ENCODE data around the gene POU6F2. TPM values are rescaled to one million over a fixed set of nuclear protein-coding genes. Genes with fewer than 3 reads are reported as not detected.

POU6F2 gene
- total and polyA plus RNA-seq, 4 donors, result 0.38 to 1.9 (median 1.5) TPM; not detected in 1

GRCh38 chr7:39199006-39199405 is 221.3 kb downstream of the POU6F2 start:
- ATAC-seq (ENCODE audit: low FRiP score) (no peak), DNase-seq (no peak)
- no peaks in the 10 kb centered on the region for H3K9me3 ChIP-seq (ENCODE audit: control insufficient read depth, low read length)
- intact Hi-C loops (cut with DNase I), result no loop called here
- no peaks in the 10 kb centered on the region for H3K4me1 ChIP-seq (ENCODE audit: control insufficient read depth in 1 of 2, insufficient read depth in 2 of 2, low read length in 2 of 2)
- H3K27me3 ChIP-seq (ENCODE audit: control insufficient read depth in 1 of 2, insufficient read depth in 2 of 2, low read length in 1 of 2), result no peaks in the 10 kb centered on the region
- no peak overlapping the region for H3K27ac ChIP-seq (ENCODE audit: low read depth in 1 of 2, low read length in 2 of 2)
- WGBS, 2 donors, result 63% methylated on average over 4 of the region's 4 CpGs
- H3K4me3 ChIP-seq (ENCODE audit: low read length in 2 of 2), result no peak overlapping the region
- no peaks in the 10 kb centered on the region for H3K36me3 ChIP-seq (ENCODE audit: control insufficient read depth in 1 of 2, insufficient read depth in 2 of 2, low read length in 1 of 2)

DNA sequence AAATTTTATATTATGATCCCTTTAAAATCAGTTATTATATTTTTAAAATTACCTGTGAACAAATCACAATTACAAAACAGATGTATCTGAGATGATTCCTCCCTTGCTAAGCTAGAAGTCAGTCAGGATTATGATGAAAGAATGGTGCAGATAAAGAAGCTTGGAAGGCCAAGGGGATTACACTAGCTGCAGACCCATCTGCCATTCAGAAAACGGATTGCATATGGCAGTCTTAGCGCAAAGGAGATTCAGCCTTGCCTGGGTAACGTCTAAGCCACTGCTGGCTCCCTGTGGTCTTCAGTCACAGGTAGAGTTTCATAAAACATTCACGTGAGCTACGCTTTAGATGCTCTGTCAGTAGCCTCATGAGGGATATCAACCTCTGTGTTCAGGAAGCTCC is 222.2 kb downstream of the POU6F2 start:
- WGBS, 2 donors, result 83 to 89% methylated on average over 5 of the region's 5 CpGs
- H3K36me3 ChIP-seq (ENCODE audit: control insufficient read depth in 1 of 2, insufficient read depth in 2 of 2, low read length in 1 of 2), result no peaks in the 10 kb centered on the region
- H3K4me1 ChIP-seq (ENCODE audit: control insufficient read depth in 1 of 2, insufficient read depth in 2 of 2, low read length in 2 of 2), result no peaks in the 10 kb centered on the region
- no peak for ATAC-seq (ENCODE audit: low FRiP score)
- H3K27ac ChIP-seq (ENCODE audit: low read depth in 1 of 2, low read length in 2 of 2), result no peak overlapping the region
- DNase-seq, result no peak
- intact Hi-C loops (cut with DNase I), result no loop called here
- H3K4me3 ChIP-seq (ENCODE audit: low read length in 2 of 2), result no peak overlapping the region
- no peaks in the 10 kb centered on the region for H3K27me3 ChIP-seq (ENCODE audit: control insufficient read depth in 1 of 2, insufficient read depth in 2 of 2, low read length in 1 of 2)
- no peaks in the 10 kb centered on the region for H3K9me3 ChIP-seq (ENCODE audit: control insufficient read depth, low read length)

- Histone ChIP-seq H3K9me3 (ENCODE audit: control insufficient read depth, low read length) (no peaks in the 10 kb centered on the region), H3K27me3 (ENCODE audit: control insufficient read depth in 1 of 2, insufficient read depth in 2 of 2, low read length in 1 of 2) (no peaks in the 10 kb centered on the region), H3K4me1 (ENCODE audit: control insufficient read depth in 1 of 2, insufficient read depth in 2 of 2, low read length in 2 of 2) (no peaks in the 10 kb centered on the region), H3K27ac (ENCODE audit: low read depth in 1 of 2, low read length in 2 of 2) (no peak overlapping the region), H3K4me3 (ENCODE audit: low read length in 2 of 2) (no peak overlapping the region), H3K36me3 (ENCODE audit: control insufficient read depth in 1 of 2, insufficient read depth in 2 of 2, low read length in 1 of 2) (no peaks in the 10 kb centered on the region)
- DNase-seq (no peak), ATAC-seq (ENCODE audit: low FRiP score) (no peak)
- intact Hi-C loops (cut with DNase I), result no loop called here
- WGBS, 2 donors, result 24 to 49% methylated on average over 1 of the region's 1 CpG
Measured at GRCh38 chr7:39202041-39202440, 224.3 kb downstream of the POU6F2 start.

DNA sequence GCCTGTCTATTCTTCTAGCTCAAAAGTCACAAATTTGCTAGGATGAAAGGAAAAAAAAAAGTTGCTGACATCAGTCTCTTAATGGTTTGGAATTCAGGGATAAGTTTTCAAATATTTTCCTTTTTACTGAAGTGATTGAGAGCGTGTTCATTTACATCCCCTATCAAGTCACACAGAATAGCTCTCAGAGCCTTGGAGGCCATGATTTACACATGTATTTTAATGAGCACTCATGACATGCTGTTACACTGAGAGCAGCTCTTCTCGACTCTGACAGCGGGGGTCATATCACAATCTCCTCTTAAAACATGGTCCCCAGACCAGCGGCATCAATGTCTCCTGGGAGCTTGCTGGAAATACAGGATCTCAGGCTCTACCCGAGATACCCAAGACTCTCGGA is 232.7 kb downstream of the POU6F2 start:
- Histone ChIP-seq H3K27me3 (ENCODE audit: control insufficient read depth in 1 of 2, insufficient read depth in 2 of 2, low read length in 1 of 2) (no peaks in the 10 kb centered on the region), H3K4me3 (ENCODE audit: low read length in 2 of 2) (no peak overlapping the region), H3K36me3 (ENCODE audit: control insufficient read depth in 1 of 2, insufficient read depth in 2 of 2, low read length in 1 of 2) (no peaks in the 10 kb centered on the region), H3K4me1 (ENCODE audit: control insufficient read depth in 1 of 2, insufficient read depth in 2 of 2, low read length in 2 of 2) (no peaks in the 10 kb centered on the region), H3K9me3 (ENCODE audit: control insufficient read depth, low read length) (no peaks in the 10 kb centered on the region), H3K27ac (ENCODE audit: low read depth in 1 of 2, low read length in 2 of 2) (no peak overlapping the region)
- intact Hi-C loops (cut with DNase I), result no loop called here
- DNase-seq (no peak), ATAC-seq (ENCODE audit: low FRiP score) (no peak)
- WGBS, 2 donors, result 46 to 58% methylated on average over 6 of the region's 6 CpGs

GRCh38 chr7:39211581-39211980 is 233.9 kb downstream of the POU6F2 start:
- H3K4me3 ChIP-seq (ENCODE audit: low read length in 2 of 2), result no peak overlapping the region
- intact Hi-C loops (cut with DNase I), result no loop called here
- WGBS, 2 donors, result 54 to 65% methylated on average over 3 of the region's 3 CpGs
- ATAC-seq (ENCODE audit: low FRiP score), result no peak
- H3K36me3 ChIP-seq (ENCODE audit: control insufficient read depth in 1 of 2, insufficient read depth in 2 of 2, low read length in 1 of 2), result no peaks in the 10 kb centered on the region
- no peaks in the 10 kb centered on the region for H3K4me1 ChIP-seq (ENCODE audit: control insufficient read depth in 1 of 2, insufficient read depth in 2 of 2, low read length in 2 of 2)
- H3K27ac ChIP-seq (ENCODE audit: low read depth in 1 of 2, low read length in 2 of 2), result no peak overlapping the region
- DNase-seq, result no peak
- no peaks in the 10 kb centered on the region for H3K9me3 ChIP-seq (ENCODE audit: control insufficient read depth, low read length)
- H3K27me3 ChIP-seq (ENCODE audit: control insufficient read depth in 1 of 2, insufficient read depth in 2 of 2, low read length in 1 of 2), result no peaks in the 10 kb centered on the region

GRCh38 chr7:39212876-39213275 is 235.2 kb downstream of the POU6F2 start:
- DNase-seq (no peak), ATAC-seq (ENCODE audit: low FRiP score) (no peak)
- Histone ChIP-seq H3K9me3 (ENCODE audit: control insufficient read depth, low read length) (no peaks in the 10 kb centered on the region), H3K27me3 (ENCODE audit: control insufficient read depth in 1 of 2, insufficient read depth in 2 of 2, low read length in 1 of 2) (no peaks in the 10 kb centered on the region), H3K27ac (ENCODE audit: low read depth in 1 of 2, low read length in 2 of 2) (no peak overlapping the region), H3K36me3 (ENCODE audit: control insufficient read depth in 1 of 2, insufficient read depth in 2 of 2, low read length in 1 of 2) (no peaks in the 10 kb centered on the region), H3K4me1 (ENCODE audit: control insufficient read depth in 1 of 2, insufficient read depth in 2 of 2, low read length in 2 of 2) (no peaks in the 10 kb centered on the region), H3K4me3 (ENCODE audit: low read length in 2 of 2) (no peak overlapping the region)
- WGBS, 2 donors, result 2 to 15% methylated on average over 2 of the region's 2 CpGs
- intact Hi-C loops (cut with DNase I), result no loop called here

DNA sequence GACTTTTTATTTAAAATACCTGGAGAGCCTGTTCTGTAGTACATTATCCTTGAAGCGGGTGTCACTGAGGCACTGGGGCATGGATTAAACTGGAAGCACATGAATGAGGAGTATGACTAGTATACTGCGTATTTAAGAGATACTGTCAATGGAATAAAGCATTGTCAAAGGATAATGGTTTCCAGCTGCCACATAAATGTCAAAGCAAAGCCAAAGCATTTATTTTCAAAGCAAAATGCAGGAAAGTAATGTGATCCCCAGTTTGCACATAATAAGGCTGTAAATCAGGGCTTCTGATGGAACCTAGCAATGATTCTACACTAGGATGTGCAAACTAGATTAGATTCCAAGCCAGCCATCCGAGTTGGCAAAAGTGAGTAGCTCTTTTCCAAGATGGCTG is 240.1 kb downstream of the POU6F2 start:
- no peaks in the 10 kb centered on the region for H3K4me1 ChIP-seq (ENCODE audit: control insufficient read depth in 1 of 2, insufficient read depth in 2 of 2, low read length in 2 of 2)
- no peak for ATAC-seq (ENCODE audit: low FRiP score)

DNA sequence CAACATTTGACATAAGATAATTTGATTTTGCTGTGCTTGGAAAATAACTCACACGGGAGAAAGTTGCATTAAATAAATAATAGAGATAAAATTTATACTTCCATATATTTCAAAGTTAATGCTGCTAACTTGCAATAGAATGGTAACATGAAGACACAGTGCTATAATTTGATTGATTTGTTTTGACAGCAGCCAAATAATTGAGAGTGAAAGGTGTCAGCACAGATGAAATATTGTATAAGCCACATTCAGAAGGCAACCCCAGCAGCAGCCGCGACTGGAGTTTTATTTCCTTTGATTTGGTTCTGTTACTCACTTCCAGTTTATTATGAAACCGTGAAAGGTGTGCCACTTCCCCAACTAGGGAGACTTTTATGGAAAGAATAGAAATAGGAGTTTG is 242.2 kb downstream of the POU6F2 start:
- intact Hi-C loops (cut with DNase I), result no loop called here
- ATAC-seq (ENCODE audit: low FRiP score) (no peak), DNase-seq (no peak)
- Histone ChIP-seq H3K36me3 (ENCODE audit: control insufficient read depth in 1 of 2, insufficient read depth in 2 of 2, low read length in 1 of 2) (no peaks in the 10 kb centered on the region), H3K27me3 (ENCODE audit: control insufficient read depth in 1 of 2, insufficient read depth in 2 of 2, low read length in 1 of 2) (no peaks in the 10 kb centered on the region), H3K4me3 (ENCODE audit: low read length in 2 of 2) (no peak overlapping the region), H3K4me1 (ENCODE audit: control insufficient read depth in 1 of 2, insufficient read depth in 2 of 2, low read length in 2 of 2) (no peaks in the 10 kb centered on the region), H3K9me3 (ENCODE audit: control insufficient read depth, low read length) (no peaks in the 10 kb centered on the region), H3K27ac (ENCODE audit: low read depth in 1 of 2, low read length in 2 of 2) (no peak overlapping the region)
- 36 to 55% methylated on average over 4 of the region's 4 CpGs for WGBS, 2 donors

More for the DNA sequence above, 240.1 kb downstream of the POU6F2 start:
- Histone ChIP-seq H3K27me3 (ENCODE audit: control insufficient read depth in 1 of 2, insufficient read depth in 2 of 2, low read length in 1 of 2) (no peaks in the 10 kb centered on the region), H3K27ac (ENCODE audit: low read depth in 1 of 2, low read length in 2 of 2) (no peak overlapping the region), H3K9me3 (ENCODE audit: control insufficient read depth, low read length) (no peaks in the 10 kb centered on the region), H3K36me3 (ENCODE audit: control insufficient read depth in 1 of 2, insufficient read depth in 2 of 2, low read length in 1 of 2) (no peaks in the 10 kb centered on the region), H3K4me3 (ENCODE audit: low read length in 2 of 2) (no peak overlapping the region)
- WGBS, 2 donors, result 77 to 79% methylated on average over 3 of the region's 3 CpGs
- intact Hi-C loops (cut with DNase I), result no loop called here
- no peak for DNase-seq

DNA sequence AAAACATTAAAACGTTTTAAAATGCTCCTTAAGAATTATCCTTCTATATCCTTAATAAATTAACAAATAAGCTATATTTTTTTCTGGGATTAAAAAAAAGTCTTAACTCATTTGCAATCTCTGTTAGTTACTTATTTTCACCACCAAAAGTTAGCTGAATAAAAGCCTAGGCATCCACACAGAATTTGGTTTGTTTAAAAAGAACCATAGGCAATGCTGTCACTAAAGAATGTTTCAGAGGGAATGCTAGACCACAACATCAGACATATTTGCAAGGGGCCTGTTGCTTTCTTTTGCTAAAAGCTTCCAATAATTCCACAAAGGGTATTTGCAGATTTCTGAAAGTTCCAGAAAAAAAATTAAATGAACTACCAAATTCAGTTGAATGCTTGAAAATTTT is 244.2 kb downstream of the POU6F2 start:
- H3K27me3 ChIP-seq (ENCODE audit: control insufficient read depth in 1 of 2, insufficient read depth in 2 of 2, low read length in 1 of 2), result no peaks in the 10 kb centered on the region
- H3K4me1 ChIP-seq (ENCODE audit: control insufficient read depth in 1 of 2, insufficient read depth in 2 of 2, low read length in 2 of 2), result no peaks in the 10 kb centered on the region
- 23 to 50% methylated on average over 1 of the region's 1 CpG for WGBS, 2 donors
- H3K27ac ChIP-seq (ENCODE audit: low read depth in 1 of 2, low read length in 2 of 2), result no peak overlapping the region
- ATAC-seq (ENCODE audit: low FRiP score), result no peak
- no peak for DNase-seq
- no peak overlapping the region for H3K4me3 ChIP-seq (ENCODE audit: low read length in 2 of 2)
- H3K9me3 ChIP-seq (ENCODE audit: control insufficient read depth, low read length), result no peaks in the 10 kb centered on the region
- intact Hi-C loops (cut with DNase I), result no loop called here
- no peaks in the 10 kb centered on the region for H3K36me3 ChIP-seq (ENCODE audit: control insufficient read depth in 1 of 2, insufficient read depth in 2 of 2, low read length in 1 of 2)

Data from aorta (tissue), 5 donors.